Measurements from ENCODE around the gene ASMTL.

Gene ASMTL

DNA sequence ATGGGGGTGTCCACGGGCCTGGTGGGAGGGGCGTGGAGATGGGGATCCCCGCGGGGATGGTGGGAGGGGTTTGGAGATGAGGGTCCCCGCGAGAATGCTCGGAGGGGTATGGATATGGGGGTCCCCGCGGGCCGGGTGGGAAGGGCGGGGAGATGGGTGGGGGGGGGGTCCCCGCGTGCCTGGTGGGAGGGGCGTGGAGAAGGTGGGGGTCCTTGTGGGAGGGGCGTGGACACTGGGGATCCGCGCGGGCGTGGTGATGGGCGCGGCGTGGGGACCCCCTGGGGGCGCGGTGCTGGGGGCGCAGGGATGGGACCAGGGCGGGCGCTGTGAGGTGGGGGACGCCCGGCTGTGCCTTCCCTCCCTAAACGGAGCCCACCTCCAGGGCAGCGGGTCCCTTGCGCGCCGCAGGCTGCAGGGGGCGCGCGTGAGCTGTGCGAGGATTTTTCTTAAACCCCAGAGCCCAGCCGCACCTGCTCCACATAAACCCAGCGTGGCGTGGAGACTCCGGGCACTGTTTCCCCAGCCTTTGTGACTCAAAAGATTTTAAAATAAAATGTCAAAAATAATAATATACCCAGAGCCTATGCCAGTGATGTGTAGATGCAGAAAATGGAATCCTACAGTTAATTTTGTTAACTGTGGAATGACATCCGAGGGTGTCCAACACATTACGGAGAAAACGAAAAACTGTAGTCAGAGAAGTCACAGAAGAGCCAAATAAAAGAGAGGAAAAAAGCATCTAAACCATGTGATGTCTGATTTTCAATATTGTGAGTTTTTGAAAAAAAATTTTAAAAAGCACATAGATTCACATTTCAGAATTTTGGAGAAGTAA lies 1.5 kb upstream of the ASMTL start:
- ATAC-seq (ENCODE audit: insufficient read depth, low read depth) (peak; percentile 76), DNase-seq (peak; percentile 94)
- peak overlapping the region in 1 of 2 experiments; percentile 72; a peak in 2 of 4 replicates for H3K4me3 ChIP-seq (ENCODE audit: low read depth in 1 of 2, low read length in 2 of 2)
- H3K27ac ChIP-seq (ENCODE audit: low read length): peak overlapping the region; percentile 57
- H3K9me3 ChIP-seq (ENCODE audit: insufficient read depth, low read length, severe bottlenecking): peaks cover 4% of the 10 kb centered on the region
- peaks cover 35% of the 10 kb centered on the region for H3K79me2 ChIP-seq (ENCODE audit: insufficient read depth, low read length)
- peak overlapping the region; percentile 69 for H3K4me2 ChIP-seq (ENCODE audit: insufficient read depth, low read length)
- peaks cover 15% of the 10 kb centered on the region for H4K20me1 ChIP-seq (ENCODE audit: insufficient read depth, low read length)
- H2AFZ ChIP-seq (ENCODE audit: low read depth, low read length): no peak overlapping the region
- no peak for TF ChIP-seq EZH2 (IDR thresholded peaks at IDR 0.05; ENCODE audit: borderline replicate concordance, low read depth, low read length, severe bottlenecking)
- TF ChIP-seq, protein P1, sequence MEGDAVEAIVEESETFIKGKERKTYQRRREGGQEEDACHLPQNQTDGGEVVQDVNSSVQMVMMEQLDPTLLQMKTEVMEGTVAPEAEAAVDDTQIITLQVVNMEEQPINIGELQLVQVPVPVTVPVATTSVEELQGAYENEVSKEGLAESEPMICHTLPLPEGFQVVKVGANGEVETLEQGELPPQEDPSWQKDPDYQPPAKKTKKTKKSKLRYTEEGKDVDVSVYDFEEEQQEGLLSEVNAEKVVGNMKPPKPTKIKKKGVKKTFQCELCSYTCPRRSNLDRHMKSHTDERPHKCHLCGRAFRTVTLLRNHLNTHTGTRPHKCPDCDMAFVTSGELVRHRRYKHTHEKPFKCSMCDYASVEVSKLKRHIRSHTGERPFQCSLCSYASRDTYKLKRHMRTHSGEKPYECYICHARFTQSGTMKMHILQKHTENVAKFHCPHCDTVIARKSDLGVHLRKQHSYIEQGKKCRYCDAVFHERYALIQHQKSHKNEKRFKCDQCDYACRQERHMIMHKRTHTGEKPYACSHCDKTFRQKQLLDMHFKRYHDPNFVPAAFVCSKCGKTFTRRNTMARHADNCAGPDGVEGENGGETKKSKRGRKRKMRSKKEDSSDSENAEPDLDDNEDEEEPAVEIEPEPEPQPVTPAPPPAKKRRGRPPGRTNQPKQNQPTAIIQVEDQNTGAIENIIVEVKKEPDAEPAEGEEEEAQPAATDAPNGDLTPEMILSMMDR (IDR thresholded peaks at IDR 0.05; ENCODE audit: borderline replicate concordance, extremely low read depth, low read length, poor library complexity, severe bottlenecking): peak; percentile 99
- peaks cover 7% of the 10 kb centered on the region; the same call in 1 of the 2 replicates for H3K36me3 ChIP-seq (ENCODE audit: insufficient read depth, low read length)
- H3K27me3 ChIP-seq (ENCODE audit: insufficient read depth, low read length, poor library complexity): no peaks in the 10 kb centered on the region
- peaks cover 39% of the 10 kb centered on the region for H3K4me1 ChIP-seq (ENCODE audit: insufficient read depth, low read length)
- peak overlapping the region; percentile 56 for H3K9ac ChIP-seq (ENCODE audit: low read depth, low read length)

DNA sequence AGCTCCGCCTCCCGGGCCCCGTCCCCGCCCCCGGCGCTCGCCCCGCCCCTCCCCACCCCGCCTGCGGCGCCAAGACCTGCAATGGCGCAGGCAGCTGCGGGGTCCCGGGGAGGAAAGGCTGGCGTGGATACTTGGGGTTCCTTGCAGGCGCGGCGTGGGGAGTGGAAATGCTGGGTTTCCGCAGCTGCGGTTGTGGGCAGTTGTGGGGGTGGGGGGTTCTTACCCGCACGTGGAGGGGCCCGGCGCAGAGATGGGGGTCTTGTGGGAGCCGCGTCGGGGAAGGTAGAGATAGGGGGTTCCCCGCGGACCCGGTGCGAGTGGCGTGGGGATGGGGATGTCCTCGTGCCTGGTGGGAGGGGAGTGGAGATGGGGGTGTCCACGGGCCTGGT lies 680 bp upstream of the ASMTL start:
- peak overlapping the region; percentile 69 for H3K4me2 ChIP-seq (ENCODE audit: insufficient read depth, low read length)
- H4K20me1 ChIP-seq (ENCODE audit: insufficient read depth, low read length): peaks cover 15% of the 10 kb centered on the region
- peaks cover 39% of the 10 kb centered on the region for H3K4me1 ChIP-seq (ENCODE audit: insufficient read depth, low read length)
- no peaks in the 10 kb centered on the region for H3K27me3 ChIP-seq (ENCODE audit: insufficient read depth, low read length, poor library complexity)
- H3K79me2 ChIP-seq (ENCODE audit: insufficient read depth, low read length): peaks cover 43% of the 10 kb centered on the region
- peaks cover 10% of the 10 kb centered on the region for H3K9me3 ChIP-seq (ENCODE audit: insufficient read depth, low read length, severe bottlenecking)
- H3K36me3 ChIP-seq (ENCODE audit: insufficient read depth, low read length): peaks cover 14% of the 10 kb centered on the region
- no peak for TF ChIP-seq EZH2 (IDR thresholded peaks at IDR 0.05; ENCODE audit: borderline replicate concordance, low read depth, low read length, severe bottlenecking)
- TF ChIP-seq, protein P1 (IDR thresholded peaks at IDR 0.05; ENCODE audit: borderline replicate concordance, extremely low read depth, low read length, poor library complexity, severe bottlenecking): no peak
- DNase-seq (no peak), ATAC-seq (ENCODE audit: insufficient read depth, low read depth) (peak; percentile 54)
- H2AFZ ChIP-seq (ENCODE audit: low read depth, low read length): peak overlapping the region; percentile 72
- peak overlapping the region; percentile 73 for H3K27ac ChIP-seq (ENCODE audit: low read length)
- peak overlapping the region; percentile 34 to 72; a peak in 3 of 4 replicates for H3K4me3 ChIP-seq (ENCODE audit: low read depth in 1 of 2, low read length in 2 of 2)
- peak overlapping the region; percentile 56 for H3K9ac ChIP-seq (ENCODE audit: low read depth, low read length)

DNA sequence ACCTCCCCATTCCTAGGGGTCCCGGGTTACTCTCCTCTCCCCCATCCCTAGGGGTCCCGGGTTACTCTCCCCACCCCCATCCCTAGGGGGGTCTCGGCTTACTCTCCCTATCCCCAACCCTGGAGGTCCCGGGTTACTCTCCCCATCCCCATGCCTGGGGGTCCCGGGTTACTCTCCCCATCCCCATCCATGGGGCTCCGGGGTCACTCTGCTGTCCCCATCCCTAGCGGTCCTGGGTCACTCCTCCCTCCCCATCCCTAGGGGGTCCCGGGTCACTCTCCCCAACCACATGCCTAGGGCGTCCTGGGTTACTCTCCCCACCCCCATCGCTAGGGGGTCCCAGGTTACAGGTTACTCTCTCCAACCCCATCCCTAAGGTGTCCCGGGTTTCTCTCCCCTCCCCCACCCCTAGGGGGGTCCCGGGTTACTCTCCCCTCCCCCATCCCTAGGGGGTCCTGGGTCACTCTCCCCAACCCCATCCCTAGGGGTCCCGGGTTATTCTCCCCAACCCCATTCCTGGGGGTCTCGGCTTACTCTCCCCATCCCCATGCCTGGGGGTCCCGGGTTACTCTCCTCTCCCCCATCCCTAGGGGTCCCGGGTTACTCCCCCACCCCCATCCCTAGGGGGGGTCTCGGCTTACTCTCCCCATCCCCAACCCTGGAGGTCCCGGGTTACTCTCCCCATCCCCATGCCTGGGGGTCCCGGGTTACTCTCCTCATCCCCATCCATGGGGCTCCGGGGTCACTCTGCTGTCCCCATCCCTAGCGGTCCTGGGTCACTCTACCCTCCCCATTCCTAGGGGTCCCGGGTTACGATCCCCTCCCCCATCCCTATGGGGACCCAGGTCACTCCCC lies 821 bp downstream of the ASMTL start:
- DNase-seq (peak; percentile 35), ATAC-seq (ENCODE audit: insufficient read depth, low read depth) (no peak)
- TF ChIP-seq EZH2 (IDR thresholded peaks at IDR 0.05; ENCODE audit: borderline replicate concordance, low read depth, low read length, severe bottlenecking): no peak
- TF ChIP-seq, protein P1 (IDR thresholded peaks at IDR 0.05; ENCODE audit: borderline replicate concordance, extremely low read depth, low read length, poor library complexity, severe bottlenecking): peak; percentile 4
- H3K4me1 ChIP-seq (ENCODE audit: insufficient read depth, low read length): peaks cover 39% of the 10 kb centered on the region
- H3K9me3 ChIP-seq (ENCODE audit: insufficient read depth, low read length, severe bottlenecking): peaks cover 14% of the 10 kb centered on the region
- peaks cover 15% of the 10 kb centered on the region for H4K20me1 ChIP-seq (ENCODE audit: insufficient read depth, low read length)
- H3K79me2 ChIP-seq (ENCODE audit: insufficient read depth, low read length): peaks cover 58% of the 10 kb centered on the region
- peaks cover 26% of the 10 kb centered on the region for H3K36me3 ChIP-seq (ENCODE audit: insufficient read depth, low read length)
- H3K27me3 ChIP-seq (ENCODE audit: insufficient read depth, low read length, poor library complexity): no peaks in the 10 kb centered on the region
- peak overlapping the region; percentile 72 for H3K4me2 ChIP-seq (ENCODE audit: insufficient read depth, low read length)
- no peak overlapping the region for H2AFZ ChIP-seq (ENCODE audit: low read depth, low read length)
- peak overlapping the region; percentile 86 for H3K9ac ChIP-seq (ENCODE audit: low read depth, low read length)
- H3K4me3 ChIP-seq (ENCODE audit: low read depth in 1 of 2, low read length in 2 of 2): peak overlapping the region; percentile 71 to 83
- H3K27ac ChIP-seq (ENCODE audit: low read length): peak overlapping the region; percentile 77

Data from DND-41 (cell line).